GM12878 (cell line): ENCODE data around the gene CNTN4. TPM values are rescaled to one million over a fixed set of nuclear protein-coding genes. Genes with fewer than 3 reads are reported as not detected.

Source experiments
- HSF1 ChIP-seq: fragments of 150-350 bp; IDR thresholded peaks from 2 replicates; pipeline ENCODE4 v1.6.1; 2014; ENCODE audit warnings: mild to moderate bottlenecking, low read depth, low read length
- MLLT1 ChIP-seq: fragments of 450-650 bp; IDR thresholded peaks from 2 replicates; pipeline ENCODE4 v1.6.1; 2016; ENCODE audit warnings: mild to moderate bottlenecking
- POU2F2 ChIP-seq: IDR thresholded peaks from 3 replicates; pipeline ENCODE4 v1.6.1; 2011; ENCODE audit warnings: low read depth, mild to moderate bottlenecking, low read length, borderline replicate concordance
- RELB ChIP-seq: fragments of 450-650 bp; IDR thresholded peaks from 2 replicates; pipeline ENCODE4 v1.6.1; 2017; ENCODE audit warnings: low read depth, mild to moderate bottlenecking, moderate library complexity
- RUNX3 ChIP-seq: IDR thresholded peaks from 2 replicates; pipeline ENCODE4 v1.6.1; 2012; ENCODE audit warnings: low read length, inconsistent platforms
- SREBF1 ChIP-seq: IDR thresholded peaks from 2 replicates; pipeline ENCODE4 v1.6.1; 2012; ENCODE audit warnings: mild to moderate bottlenecking, low read length
- polyA plus RNA-seq, 11 experiments: library from polyadenylated mRNA; depleted of rRNA in 4 of 11; unstranded in 6 of 11; stranded (reverse) in 5 of 11; fragments of >200 nt; fragmentation: Nextera tagmentation in 4 of 11; fragmentation: Illumina TruSeq in 1 of 11; extraction: Ambion mirVana in 4 of 11; extraction: Trizol in 1 of 11; gene quantifications; 1 replicate in 1 of 11; 2 replicates in 10 of 11; pipeline versions ENCODE4 v1.2.1 to v1.2.3, GENCODE V29; 2011 to 2016; ENCODE audit warnings: inconsistent platforms in 2 of 11, missing spikeins in 2 of 11, low read depth in 1 of 11
- total RNA-seq, 4 experiments: library from RNA; depleted of rRNA in 3 of 4; stranded (reverse); fragments of >200 nt in 3 of 4; fragmentation: Illumina TruSeq in 1 of 4; extraction: Trizol in 1 of 4; gene quantifications; 2 replicates each; pipeline versions ENCODE4 v1.2.1 to v1.2.3, GENCODE V29; 2013 to 2021
- TF ChIP-seq, protein P1 (sequence below): fragments of 450-650 bp; IDR thresholded peaks from 2 replicates; pipeline ENCODE4 v1.6.1; 2016; ENCODE audit warnings: mild to moderate bottlenecking, moderate library complexity, borderline replicate concordance

The CNTN4 gene
- total and polyA plus RNA-seq, 10 of the 15 experiments (the other 5 are each of a cell fraction or from before 2014, with no cell fraction given): 0.05 to 0.43 (median 0.15) TPM; not detected in 1

GRCh38 chr3:2568929-2569328 lies 470.3 kb downstream of the CNTN4 start (continued):
- TF ChIP-seq RELB: no peak
- no peak for TF ChIP-seq MLLT1
- no peak for TF ChIP-seq SREBF1
- TF ChIP-seq POU2F2: no peak
- no peak for TF ChIP-seq RUNX3
- TF ChIP-seq HSF1: no peak
- TF ChIP-seq, protein P1, sequence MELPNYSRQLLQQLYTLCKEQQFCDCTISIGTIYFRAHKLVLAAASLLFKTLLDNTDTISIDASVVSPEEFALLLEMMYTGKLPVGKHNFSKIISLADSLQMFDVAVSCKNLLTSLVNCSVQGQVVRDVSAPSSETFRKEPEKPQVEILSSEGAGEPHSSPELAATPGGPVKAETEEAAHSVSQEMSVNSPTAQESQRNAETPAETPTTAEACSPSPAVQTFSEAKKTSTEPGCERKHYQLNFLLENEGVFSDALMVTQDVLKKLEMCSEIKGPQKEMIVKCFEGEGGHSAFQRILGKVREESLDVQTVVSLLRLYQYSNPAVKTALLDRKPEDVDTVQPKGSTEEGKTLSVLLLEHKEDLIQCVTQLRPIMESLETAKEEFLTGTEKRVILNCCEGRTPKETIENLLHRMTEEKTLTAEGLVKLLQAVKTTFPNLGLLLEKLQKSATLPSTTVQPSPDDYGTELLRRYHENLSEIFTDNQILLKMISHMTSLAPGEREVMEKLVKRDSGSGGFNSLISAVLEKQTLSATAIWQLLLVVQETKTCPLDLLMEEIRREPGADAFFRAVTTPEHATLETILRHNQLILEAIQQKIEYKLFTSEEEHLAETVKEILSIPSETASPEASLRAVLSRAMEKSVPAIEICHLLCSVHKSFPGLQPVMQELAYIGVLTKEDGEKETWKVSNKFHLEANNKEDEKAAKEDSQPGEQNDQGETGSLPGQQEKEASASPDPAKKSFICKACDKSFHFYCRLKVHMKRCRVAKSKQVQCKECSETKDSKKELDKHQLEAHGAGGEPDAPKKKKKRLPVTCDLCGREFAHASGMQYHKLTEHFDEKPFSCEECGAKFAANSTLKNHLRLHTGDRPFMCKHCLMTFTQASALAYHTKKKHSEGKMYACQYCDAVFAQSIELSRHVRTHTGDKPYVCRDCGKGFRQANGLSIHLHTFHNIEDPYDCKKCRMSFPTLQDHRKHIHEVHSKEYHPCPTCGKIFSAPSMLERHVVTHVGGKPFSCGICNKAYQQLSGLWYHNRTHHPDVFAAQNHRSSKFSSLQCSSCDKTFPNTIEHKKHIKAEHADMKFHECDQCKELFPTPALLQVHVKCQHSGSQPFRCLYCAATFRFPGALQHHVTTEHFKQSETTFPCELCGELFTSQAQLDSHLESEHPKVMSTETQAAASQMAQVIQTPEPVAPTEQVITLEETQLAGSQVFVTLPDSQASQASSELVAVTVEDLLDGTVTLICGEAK: no peak
